Embryonic facial prominence (tissue), 1 donor: ENCODE measurements around the gene THY1.
"Not testable (repeated sequence)": the region's sequence is repeated elsewhere in the genome, so short reads cannot be mapped to it uniquely, and the experiment has no call there.

Experiments
- DNase-seq: peaks from one replicate; pipeline ENCODE4 v3.0.0-alpha.2; 2016; ENCODE audit errors: extremely low spot score

THY1 gene

DNA sequence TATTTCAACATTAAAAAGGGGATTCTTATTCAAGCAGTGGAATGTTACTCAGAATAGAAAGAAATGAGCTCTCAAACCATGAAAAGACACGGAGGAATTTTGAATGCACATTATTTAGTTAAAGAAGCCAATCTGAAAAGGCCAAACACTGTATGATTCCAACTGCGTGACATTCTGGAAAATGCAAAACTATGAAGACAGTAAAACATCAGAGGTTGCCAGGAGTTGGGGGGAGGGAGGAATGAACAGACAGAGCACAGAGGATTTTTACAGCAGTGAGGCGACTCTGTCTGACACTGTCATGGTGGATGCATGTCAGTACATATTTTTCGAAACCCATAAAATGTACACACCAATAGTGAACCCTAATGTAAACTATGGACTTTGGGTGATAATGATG lies 22.9 kb upstream of the THY1 start:
- no peak for DNase-seq

DNA sequence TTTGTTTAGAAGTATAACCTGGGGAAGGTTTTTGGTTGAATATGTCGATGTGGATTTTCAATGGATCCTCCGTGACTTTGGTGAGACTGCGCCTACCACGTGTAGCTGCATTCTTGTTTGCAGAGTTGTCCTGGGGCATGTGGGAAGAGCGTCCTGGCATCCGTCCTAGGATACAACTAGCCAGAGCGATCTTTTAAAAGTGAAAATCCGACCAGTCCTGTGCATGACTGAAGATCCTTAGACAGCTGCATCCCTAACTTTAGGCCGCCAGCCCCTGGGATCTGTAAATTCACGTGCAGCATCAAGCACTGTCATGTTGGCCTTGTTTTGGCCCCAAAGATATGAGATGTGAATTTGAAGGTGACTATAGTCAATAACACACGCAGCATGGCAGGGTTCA lies 22.4 kb upstream of the THY1 start:
- DNase-seq: no peak

DNA sequence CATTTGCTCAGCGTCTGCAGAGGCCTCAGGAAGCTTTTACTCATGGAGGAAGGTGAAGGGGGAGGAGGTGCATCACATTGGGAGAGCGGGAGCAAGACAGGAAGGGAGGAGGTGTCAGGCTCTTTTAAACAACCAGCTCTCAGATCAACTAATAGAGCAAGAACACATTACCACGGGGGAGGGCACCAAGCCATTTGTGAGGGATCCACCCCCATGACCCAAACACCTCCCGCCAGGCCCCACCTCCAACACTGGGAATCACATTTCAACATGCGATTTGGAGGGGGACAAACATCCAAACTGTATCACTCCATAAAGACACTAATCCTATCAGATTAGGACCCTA lies 18.9 kb upstream of the THY1 start:
- DNase-seq: no peak

DNA sequence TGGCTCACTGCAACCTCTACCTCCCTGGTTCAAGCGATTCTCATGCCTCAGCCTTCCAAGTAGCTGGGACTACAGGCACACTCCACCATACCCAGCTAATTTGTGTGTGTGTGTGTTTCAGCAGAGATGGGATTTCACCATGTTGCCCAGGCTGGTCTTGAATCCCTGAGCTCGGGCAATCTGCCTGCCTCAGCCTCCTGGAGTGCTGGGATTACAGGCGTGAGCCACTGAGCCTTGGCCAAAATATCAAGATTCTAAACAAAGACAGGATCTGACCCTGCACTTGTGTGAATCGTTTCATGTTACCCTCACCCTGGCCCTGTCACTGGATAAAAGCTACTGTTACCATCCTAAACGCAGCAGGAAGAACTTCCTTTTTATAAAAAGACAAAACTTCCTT lies 15.6 kb upstream of the THY1 start:
- no peak for DNase-seq

DNA sequence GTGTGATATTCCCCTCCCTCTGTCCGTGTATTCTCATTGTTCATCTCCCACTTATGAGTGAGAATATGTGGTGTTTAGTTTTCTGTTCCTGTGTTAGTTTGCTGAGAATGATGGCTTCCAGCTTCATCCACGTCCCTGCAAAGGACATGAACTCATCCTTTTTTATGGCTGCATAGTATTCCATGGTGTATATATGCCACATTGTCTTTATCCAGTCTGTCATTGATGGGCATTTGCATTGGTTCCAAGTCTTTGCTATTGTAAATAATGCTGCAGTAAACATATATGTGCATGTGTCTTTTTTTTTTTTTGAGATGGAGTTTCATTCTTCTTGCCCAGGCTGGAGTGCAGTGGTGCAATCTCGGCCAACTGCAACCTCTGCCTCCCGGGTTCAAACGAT lies 14.5 kb upstream of the THY1 start:
- DNase-seq: not testable (repeated sequence)

DNA sequence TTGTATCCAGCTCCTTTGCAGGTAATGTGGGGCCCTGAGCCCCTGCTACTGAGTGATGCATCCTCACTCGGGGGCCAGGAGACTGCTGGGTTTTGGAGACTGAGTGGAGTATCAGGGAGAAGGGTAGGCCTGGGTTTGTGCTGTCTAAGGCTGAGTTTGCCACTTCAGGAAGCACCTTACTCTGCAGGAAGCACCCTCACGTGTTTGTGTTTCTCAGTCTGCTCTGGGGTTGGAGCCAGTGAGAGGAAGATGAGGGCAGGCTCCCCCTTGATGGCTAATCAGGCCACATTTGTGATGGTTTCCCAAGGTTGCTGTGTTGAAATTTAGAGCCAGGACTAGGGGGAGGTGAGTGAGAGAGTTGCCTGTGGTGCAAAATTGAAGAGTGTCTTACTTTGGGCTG lies 13.7 kb upstream of the THY1 start:
- no peak for DNase-seq

DNA sequence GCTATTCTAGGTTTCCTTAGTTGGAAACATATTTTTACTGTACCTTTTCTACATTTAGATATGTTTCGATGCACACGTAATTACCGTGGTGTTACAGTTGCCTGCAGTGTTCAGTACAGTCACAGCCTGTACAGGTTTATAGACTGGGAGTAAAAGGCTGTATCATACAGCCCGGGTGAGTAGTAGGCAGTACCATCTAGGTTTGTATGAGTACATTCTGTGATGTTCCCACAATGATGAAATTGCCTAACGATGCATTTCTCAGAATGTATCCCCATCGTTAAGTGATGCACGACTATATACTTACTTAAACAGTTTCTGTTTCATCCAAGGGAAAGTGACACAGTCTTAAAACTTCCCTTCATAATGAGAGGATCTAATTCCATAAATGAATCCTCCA lies 13.1 kb upstream of the THY1 start:
- no peak for DNase-seq

DNA sequence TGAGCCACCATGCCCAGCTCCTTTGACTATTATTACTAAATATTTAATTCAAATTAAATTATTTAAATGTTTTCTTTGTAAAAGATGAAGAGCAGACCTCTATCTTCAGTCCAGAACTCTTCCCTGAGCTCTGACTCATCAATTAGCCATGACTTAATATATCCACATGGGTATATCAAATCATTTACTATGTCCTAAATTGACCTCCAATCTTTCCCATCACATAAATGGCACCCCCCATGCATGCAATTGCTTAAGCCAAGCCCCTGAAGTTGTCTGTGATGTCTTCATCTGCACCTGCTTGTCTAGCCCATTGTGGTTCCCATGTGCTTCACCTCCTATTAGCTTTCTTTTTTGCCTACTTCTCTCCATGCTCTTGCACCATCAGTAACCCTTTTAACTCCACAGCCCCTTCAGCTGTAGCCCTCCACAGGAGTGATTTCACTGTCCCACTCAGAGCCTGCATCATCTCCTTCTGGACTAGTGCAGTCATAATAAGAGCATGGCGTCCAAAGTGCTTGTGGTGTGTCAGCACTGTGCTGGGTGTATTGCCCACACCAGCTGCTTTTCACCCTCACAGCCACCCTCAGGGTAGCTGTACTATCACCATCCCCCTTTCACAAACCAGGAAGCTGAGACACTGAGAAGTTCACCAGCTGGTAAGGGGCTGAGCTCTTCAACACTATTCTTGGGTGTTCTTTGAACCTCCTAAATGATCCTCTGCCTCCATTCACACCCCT lies 11.8 kb upstream of the THY1 start:
- DNase-seq: no peak

DNA sequence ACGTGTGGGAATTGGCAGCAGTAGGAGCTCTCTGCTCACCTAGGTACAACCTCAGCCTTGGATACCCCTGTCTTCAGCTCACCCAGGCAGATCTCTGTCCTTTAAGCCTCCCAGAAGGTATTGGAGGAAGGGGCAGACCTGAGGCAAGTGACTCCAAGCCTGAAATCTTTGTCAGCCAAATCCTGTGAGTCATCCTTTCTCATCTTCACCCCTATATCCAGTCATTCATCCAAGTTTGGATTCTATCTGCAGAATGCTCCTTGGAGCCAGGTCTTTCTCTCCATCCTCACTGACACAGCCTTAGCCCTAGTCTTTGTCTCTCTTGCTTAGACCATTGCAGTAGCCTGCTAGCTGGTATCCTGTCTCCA lies 10.4 kb upstream of the THY1 start:
- no peak for DNase-seq

DNA sequence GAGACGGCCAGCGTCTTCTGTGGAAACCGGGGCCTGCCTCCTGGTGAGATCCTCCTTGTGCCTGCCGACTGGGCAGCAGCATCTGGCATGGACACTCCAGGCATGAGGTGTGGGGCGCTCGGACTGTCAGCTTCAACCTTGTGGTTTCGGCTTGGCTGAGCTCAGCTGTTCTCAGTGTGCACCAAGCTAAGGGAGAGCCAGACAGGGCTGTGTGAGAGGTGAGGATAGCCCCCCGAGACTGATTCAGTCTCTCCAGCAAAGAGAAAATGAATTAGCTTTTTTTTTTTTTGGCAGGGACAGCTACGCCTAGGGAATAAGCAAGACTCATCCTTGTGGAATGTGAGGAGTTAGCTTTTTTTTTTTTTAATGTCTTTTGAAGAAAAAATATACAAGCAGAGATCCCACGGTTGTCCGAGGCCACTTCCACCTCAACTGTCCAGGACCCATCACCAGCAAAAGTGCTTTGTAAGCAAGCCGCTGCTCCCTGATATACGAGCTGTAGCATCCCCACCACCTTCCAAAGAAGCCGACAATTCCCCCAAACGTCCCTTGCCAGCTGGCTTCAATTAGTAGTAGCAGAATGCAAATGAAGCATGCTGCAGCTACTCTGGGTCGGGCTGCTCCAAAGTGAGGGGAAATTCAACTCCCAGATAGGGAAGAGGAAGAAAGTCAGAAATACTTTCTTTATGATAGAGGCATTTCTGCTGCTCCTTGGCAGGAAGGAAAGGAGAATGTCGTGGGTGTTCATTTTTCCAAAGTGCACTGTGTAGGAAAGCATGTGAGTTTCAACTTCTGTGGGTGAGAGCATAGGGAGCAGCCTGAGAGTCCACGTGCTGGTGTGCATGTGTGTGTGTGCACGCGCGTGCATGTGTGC lies 9.7 kb upstream of the THY1 start:
- DNase-seq: no peak

DNA sequence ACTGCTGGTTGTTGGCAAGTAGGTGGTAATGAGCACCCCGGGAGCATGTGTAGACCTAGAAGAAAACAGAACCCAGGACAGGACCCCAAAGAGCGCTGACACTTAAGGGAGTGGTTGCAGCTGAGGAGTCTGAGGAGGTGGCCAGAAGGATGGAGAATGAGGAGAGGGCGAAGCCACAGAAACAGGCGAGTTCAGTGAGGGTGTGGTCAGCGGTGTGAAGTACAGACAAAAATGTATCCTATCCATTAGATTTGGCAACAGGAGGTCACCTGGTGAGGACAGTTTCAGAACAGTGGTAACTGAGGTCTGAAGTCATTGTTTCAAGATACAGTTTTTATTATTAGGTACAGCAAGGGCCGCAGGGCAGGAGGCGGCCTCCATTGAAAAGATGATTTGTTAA lies 8.6 kb upstream of the THY1 start:
- no peak for DNase-seq

DNA sequence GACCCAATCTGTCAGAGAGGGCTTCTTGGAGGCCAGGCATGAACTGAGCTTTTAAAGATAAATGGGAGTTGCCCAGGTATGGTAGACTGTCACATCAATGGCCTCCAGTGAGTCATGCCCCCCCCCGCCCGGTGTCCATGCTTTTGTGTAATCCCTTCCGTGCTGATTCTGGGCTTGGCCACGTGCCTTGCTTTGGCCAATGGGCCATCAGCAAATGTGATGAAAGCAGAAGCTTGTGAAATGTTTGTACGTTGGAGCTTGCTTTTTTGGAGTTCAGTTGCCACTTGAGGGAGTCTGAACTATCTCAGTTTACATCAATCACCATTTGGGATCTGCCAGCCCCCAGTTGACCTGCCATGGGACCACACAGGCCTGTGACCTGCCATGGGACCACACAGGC lies 4.3 kb upstream of the THY1 start:
- DNase-seq: no peak

DNA sequence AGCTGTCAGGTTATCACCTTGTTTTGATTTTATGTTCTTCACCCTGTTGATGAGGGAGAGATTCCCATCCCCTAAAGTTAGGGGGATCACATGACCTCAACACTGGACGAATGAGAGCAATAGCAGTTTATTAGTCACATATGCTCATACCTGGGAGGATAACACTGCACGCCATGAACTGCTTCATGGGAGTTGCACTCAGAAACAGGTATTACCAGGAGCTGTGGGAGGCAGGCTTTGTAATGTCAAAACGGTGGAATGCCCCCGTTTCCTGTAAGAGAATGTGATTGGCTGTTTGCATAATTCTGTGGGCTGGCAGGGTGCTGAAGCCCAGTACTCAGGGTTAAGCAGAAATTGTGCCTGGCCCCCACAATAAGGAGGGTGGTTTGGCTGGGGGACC lies 3.2 kb upstream of the THY1 start:
- DNase-seq: no peak

DNA sequence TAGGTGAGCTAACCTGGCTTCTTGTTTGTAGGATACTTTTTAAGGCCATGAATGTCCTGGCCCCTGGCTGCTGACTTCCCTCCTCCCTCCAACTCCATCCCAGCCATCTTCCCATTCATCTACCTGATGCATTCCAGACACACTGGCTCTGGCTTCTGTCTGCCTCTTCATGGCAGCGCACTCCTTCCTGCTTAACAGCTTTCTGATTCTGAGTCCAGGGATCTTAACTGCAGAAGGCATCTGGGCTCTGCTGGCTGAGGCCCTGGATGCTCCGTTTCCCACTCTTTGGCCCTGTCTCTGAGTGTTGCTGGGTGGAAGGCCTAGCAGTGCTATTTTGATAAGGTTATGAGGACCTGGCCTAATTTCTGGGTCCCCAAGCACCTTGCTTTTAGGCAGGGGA lies 1.8 kb upstream of the THY1 start:
- no peak for DNase-seq

DNA sequence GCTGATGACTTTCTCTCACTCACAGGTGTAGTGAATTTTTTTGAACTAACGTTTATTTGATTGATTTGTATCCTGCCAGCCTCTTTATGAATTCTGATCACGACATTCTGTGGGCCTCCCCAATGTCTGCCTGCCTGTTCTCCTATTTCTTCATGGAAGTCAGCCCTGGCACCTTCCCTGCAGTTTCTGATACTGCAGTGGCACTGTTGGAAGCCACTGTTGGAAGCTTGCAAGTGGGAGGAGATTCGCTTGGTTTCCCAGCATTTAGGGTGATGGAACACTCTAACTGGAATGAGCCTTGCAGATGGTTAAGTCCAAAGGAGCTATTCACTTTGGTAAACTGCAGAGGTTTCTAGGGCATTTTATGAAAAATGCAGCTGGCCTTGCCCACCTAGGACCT lies 1.3 kb upstream of the THY1 start:
- DNase-seq: no peak

DNA sequence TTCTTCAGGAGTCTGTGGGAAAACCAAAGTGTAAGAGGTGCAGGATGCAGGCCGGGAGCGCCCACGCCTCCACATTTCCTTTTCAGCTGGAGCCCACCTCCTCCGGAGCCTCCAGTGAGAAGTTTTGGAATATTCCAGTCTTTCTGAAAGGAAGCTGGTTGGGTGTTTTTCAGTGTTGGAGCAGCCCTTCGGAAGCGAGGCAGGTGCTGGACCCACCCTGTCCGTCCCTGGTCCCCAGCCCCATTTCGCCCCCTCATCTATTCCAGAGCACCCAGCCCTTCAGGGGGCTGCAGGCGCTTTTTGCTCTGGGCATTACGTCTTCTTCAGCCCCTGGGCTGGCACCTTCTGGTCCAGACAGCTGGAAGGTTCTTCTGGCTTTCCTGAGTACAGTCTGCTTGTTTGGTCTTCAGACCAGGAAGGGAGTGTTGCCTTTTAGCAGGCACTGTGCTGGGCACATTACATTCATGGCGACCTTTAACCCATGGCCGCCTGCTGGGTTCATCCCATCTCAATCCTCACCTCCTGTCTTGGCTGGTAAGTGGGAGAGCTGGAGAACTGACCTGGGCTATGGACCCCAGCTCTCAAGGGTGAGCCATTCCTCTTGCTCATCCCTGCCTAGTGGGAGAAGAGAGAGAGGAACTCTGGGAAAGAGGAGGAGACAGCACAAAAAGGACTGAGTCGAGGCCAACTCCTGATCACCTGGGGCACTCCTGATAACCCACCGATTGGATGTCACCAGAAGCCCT lies 710 bp upstream of the THY1 start:
- DNase-seq: no peak

DNA sequence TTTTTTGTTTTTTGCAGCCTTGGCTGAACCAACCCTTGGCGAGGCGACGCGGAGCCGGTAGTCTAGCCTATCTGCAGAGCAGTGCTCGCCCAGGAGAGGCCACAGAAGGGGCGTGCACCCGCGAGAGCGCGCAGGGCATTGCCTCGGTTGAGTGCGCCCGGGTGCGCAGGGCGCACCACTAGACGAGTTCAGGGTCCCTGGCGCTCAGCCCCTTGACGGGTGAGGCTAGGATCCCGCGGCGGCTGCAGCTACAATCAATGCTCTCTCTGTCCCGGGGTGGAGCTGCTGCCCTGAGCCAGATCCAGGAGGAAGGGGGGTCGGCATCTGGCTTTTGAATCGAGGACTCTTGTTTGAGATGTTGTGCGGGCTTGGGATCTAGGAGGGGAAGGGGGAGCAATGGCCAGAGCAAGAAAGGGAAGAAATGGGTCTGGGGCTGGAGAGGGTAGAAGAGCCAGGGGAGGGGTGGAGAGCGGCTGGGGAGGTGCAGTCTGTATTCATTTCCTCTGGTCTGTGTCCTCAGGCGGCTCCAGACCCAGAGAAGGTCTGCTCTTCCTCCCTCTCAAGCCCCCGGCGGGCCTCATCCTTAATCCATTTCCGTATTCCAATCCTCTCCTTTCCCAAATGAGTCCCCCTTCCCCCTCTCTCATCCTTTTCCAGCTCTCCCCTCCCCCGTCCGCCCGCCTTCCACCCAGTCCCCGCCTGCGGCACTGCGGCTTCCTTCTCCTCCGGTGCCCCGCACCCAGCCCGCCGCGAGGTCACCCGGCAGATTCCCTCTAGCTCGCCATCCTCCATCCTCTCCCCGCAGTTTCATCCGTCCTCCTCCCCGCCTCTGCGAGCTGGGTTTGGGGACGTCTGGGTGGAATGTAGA lies 797 bp downstream of the THY1 start:
- DNase-seq: no peak

DNA sequence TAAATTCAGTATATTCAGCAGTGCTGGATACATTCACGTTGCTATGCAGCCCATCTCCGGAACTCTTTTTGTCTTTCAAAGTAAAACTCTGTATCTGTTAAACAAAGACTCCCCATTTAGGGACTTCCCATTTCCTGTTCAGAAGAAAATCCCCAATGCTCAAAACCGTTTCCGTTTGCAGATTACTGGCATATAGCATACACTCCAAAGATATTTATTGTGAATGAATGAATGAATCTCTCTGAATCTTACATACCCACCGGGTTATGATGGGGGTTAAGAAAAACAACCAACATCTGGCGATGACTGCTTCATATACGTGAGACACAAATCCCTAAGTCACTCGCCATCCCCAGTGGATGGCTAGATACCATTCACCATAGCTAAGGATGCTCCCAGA lies 1.6 kb downstream of the THY1 start:
- DNase-seq: no peak

DNA sequence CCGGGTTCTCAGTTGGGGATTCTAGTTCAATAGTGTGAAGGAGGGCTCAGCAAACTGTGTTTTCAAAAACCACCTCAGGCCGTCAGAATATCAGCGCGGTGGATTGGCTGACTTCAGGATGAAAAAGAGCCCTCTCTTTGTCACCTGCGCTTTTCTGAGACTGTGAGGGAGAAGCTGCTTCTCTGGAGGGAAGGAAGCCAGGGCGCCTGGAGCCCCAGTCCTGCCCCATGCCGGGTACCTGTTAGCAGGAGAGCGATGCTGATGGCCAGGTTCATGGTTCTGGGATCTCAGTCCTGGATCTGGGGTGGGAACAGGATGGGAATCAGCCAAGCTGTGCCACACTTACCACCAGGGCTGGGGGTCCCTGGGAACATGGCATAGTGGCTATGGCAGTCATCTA lies 2.3 kb downstream of the THY1 start:
- DNase-seq: no peak

DNA sequence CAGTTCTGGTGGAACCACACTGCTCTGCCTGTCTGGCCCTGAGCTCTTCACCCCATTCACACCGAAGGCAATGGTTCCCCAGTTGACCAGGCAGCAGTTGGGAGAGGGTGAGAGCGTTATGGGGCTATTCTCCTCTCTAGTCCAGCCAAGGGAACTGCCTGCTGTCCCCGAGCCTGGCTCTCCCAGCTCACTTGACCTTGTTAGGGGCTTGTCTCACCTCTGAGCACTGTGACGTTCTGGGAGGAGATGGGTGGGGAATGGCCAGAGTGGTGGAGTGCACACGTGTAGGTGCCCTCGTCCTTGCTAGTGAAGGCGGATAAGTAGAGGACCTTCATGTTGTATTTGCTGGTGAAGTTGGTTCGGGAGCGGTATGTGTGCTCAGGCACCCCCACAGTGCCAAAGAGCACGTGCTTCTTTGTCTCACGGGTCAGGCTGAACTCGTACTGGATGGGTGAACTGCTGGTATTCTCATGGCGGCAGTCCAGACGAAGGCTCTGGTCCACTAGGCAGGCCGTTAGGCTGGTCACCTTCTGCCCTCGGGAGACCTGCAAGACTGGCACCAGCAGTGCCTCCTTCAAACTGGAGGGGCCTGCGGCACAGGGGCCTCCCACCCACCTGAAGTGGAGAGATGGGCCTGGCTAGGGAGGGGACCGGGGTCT lies 3.0 kb downstream of the THY1 start:
- DNase-seq: no peak

DNA sequence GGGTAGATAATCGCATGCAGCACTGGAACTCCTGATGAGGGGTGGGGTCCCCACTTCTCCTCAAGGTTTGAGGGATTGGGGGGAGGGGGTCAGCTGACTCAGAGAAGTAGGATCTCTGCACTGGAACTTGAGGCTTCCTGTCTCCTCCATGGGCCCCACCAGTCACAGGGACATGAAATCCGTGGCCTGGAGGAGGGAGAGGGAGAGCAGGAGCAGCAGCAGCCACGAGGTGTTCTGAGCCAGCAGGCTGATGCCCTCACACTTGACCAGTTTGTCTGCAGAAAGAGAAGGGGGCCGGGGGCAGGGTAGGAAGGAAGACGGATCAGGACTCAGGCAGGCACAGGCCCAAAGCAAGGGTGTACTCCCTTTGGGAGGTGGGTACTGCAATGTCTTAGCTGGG lies 3.7 kb downstream of the THY1 start:
- no peak for DNase-seq
